Mucosa of stomach (tissue), 1 donor: ENCODE measurements around the gene VGLL3.
"Not testable (repeated sequence)": the region's sequence is repeated elsewhere in the genome, so short reads cannot be mapped to it uniquely, and the experiment has no call there.

Experiments used
- H3K27me3 ChIP-seq: one replicate; pipeline ENCODE4 v1.7.0; 2013; ENCODE audit warnings: mild to moderate bottlenecking, low read length; ENCODE audit not compliant: control insufficient read depth, insufficient read depth
- H3K36me3 ChIP-seq: one replicate; pipeline ENCODE4 v1.7.0; 2013; ENCODE audit warnings: low read length; ENCODE audit not compliant: control insufficient read depth, insufficient read depth
- H3K4me1 ChIP-seq: one replicate; pipeline ENCODE4 v1.7.0; 2013; ENCODE audit warnings: mild to moderate bottlenecking, low read length; ENCODE audit not compliant: control insufficient read depth, insufficient read depth
- H3K4me3 ChIP-seq: one replicate; pipeline ENCODE4 v1.7.0; 2013; ENCODE audit warnings: low read length
- H3K9ac ChIP-seq: one replicate; pipeline ENCODE4 v1.7.0; 2013; ENCODE audit warnings: mild to moderate bottlenecking, low read length, moderate library complexity
- H3K9me3 ChIP-seq: one replicate; pipeline ENCODE4 v1.7.0; 2013; ENCODE audit warnings: mild to moderate bottlenecking, low read length, moderate library complexity; ENCODE audit not compliant: control insufficient read depth
- donor health status: Pancreatic carcinoma.

The VGLL3 gene

GRCh38 chr3:86987421-86987715 is 3.6 kb downstream of the VGLL3 start:
- Histone ChIP-seq H3K4me1 (no peaks in the 10 kb centered on the region), H3K4me3 (no peak overlapping the region)

DNA sequence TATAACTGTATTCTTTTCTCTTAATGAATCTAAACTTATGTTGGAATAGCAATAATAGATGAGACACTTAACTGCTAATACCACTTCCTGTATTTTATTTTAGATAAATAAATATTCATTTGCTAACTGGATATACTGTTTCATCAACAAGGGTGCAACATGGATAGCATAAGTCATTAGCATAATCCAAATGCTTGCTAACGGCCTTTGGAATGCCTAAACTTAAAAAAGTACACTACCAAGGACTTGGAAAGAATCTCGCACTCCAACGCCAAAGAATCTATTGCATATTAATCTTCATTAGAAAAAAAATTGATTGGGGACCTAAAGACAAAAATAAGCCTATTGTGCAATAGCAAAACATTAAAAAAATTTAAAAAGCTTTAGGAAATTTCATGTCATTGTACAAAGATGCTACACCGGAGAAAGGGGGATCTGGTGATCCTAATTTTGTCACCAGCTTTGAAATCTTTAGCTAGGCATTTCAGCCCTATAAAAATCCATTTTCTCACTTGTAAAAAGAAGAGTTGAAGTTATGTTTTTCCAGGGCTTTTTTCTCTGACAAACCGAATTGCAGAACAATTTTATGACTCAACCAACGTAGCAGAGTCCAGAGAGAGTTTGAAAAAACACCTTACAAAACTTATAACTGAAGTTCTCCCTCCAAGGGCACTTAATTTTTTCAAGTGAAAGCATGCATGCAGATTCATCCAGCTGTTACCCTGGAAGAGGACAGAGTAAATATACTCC is 4.1 kb downstream of the VGLL3 start:
- Histone ChIP-seq H3K4me1 (no peaks in the 10 kb centered on the region), H3K36me3 (no peaks in the 10 kb centered on the region), H3K27me3 (peaks cover 24% of the 10 kb centered on the region), H3K9ac (no peak overlapping the region), H3K4me3 (no peak overlapping the region), H3K9me3 (no peaks in the 10 kb centered on the region)

More at GRCh38 chr3:86987421-86987715, 3.6 kb downstream of the VGLL3 start:
- no peak overlapping the region for H3K9ac ChIP-seq
- H3K36me3 ChIP-seq, result no peaks in the 10 kb centered on the region
- peaks cover 24% of the 10 kb centered on the region for H3K27me3 ChIP-seq
- no peaks in the 10 kb centered on the region for H3K9me3 ChIP-seq

GRCh38 chr3:86985181-86985826 is 5.6 kb downstream of the VGLL3 start:
- H3K4me1 ChIP-seq, result no peaks in the 10 kb centered on the region
- no peak overlapping the region for H3K9ac ChIP-seq
- no peaks in the 10 kb centered on the region for H3K9me3 ChIP-seq
- H3K4me3 ChIP-seq, result no peak overlapping the region
- H3K36me3 ChIP-seq, result no peaks in the 10 kb centered on the region
- peaks cover 14% of the 10 kb centered on the region for H3K27me3 ChIP-seq

DNA sequence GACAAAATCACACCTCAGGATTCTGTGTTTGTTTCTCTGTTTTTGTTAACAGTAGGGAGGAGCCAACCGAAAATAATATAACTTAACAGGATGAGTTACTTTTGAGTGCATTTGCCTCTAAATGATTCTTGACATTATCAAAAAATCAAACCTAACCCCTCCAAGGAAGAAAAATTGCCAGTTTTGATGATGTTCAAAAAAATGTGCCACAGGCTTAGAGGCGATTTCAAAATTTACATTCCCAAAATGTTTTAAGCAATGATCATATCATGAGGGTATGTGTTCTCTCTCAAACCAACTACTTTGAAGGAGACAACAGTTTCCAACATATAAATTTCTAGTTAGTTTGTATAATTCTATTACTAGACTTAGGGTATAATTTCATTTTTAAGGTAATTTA is 6.7 kb downstream of the VGLL3 start:
- no peak overlapping the region for H3K4me3 ChIP-seq
- H3K4me1 ChIP-seq, result no peaks in the 10 kb centered on the region
- H3K36me3 ChIP-seq, result no peaks in the 10 kb centered on the region
- H3K27me3 ChIP-seq, result peaks cover 4% of the 10 kb centered on the region
- H3K9ac ChIP-seq, result no peak overlapping the region
- no peaks in the 10 kb centered on the region for H3K9me3 ChIP-seq

DNA sequence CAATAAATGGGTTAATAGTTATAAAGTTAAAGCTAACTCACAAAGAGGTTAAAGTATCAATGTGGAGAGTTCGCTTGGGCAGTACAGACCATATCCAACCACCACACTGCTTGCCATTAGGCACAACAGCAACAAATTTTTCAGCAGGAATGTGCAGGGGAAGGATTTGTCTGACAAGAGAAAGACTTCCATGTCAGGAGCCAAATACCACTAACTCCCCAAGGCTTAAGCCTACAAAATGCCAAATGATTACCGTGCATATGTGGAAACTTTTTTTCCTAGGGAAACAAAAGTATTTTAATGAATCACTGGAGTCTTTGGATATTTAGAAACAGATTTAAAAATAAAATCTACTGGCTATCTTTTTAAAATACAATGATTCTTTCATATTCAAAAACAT is 8.1 kb downstream of the VGLL3 start:
- no peak overlapping the region for H3K4me3 ChIP-seq

GRCh38 chr3:86978111-86978551 is 12.8 kb downstream of the VGLL3 start:
- no peak overlapping the region for H3K9ac ChIP-seq
- H3K36me3 ChIP-seq, result no peaks in the 10 kb centered on the region
- H3K9me3 ChIP-seq, result no peaks in the 10 kb centered on the region
- no peaks in the 10 kb centered on the region for H3K27me3 ChIP-seq
- H3K4me1 ChIP-seq, result no peaks in the 10 kb centered on the region
- H3K4me3 ChIP-seq, result no peak overlapping the region

More for the DNA sequence above, 8.1 kb downstream of the VGLL3 start:
- no peaks in the 10 kb centered on the region for H3K4me1 ChIP-seq
- H3K9me3 ChIP-seq, result no peaks in the 10 kb centered on the region
- no peaks in the 10 kb centered on the region for H3K36me3 ChIP-seq
- no peak overlapping the region for H3K9ac ChIP-seq
- H3K27me3 ChIP-seq, result no peaks in the 10 kb centered on the region

GRCh38 chr3:86976219-86976618 is 14.7 kb downstream of the VGLL3 start:
- Histone ChIP-seq H3K9me3 (no peaks in the 10 kb centered on the region), H3K4me1 (no peaks in the 10 kb centered on the region), H3K4me3 (no peak overlapping the region), H3K27me3 (no peaks in the 10 kb centered on the region), H3K9ac (no peak overlapping the region), H3K36me3 (no peaks in the 10 kb centered on the region)

DNA sequence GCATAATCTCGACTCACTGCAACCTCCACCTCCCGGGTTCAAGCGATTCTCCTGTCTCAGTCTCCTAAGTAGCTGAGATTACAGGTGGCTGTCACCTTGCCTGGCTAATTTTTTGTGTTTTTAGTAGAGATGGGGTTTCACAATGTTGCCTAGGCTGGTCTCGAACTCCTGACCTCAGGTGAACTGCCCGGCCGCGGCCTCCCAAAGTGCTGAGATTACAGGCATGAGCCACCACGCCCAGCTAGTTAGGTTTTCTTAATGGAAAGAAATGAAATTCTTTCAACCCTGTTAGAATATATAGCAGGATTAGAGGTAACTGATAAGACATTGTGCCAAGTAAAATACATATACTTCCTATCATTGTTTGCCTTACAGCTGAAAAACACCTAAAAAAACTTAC is 16.8 kb downstream of the VGLL3 start:
- not testable (repeated sequence) for H3K36me3 ChIP-seq, H3K9me3 ChIP-seq, H3K9ac ChIP-seq, H3K4me3 ChIP-seq, H3K4me1 ChIP-seq, H3K27me3 ChIP-seq

DNA sequence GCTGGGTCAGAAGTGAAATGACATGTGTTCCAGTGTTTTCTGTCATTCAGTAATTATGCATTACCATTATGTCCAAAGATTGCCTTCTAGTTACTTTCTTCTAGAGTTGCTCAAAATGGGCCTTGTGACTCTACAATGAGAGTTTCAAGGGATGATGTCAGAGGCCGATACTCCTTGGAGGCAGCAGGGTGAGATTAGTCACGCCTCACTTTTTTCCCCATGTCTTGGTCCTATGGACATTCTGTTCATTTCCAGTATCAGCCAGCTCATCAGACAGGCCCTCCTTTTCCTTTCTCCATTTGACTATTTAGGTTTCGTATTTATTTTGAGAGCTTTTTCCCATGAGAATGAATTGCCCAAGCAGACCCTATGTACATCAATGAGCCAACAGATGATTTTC is 17.5 kb downstream of the VGLL3 start:
- no peaks in the 10 kb centered on the region for H3K9me3 ChIP-seq
- no peak overlapping the region for H3K4me3 ChIP-seq
- H3K9ac ChIP-seq, result no peak overlapping the region
- no peaks in the 10 kb centered on the region for H3K4me1 ChIP-seq
- no peaks in the 10 kb centered on the region for H3K27me3 ChIP-seq
- H3K36me3 ChIP-seq, result no peaks in the 10 kb centered on the region

DNA sequence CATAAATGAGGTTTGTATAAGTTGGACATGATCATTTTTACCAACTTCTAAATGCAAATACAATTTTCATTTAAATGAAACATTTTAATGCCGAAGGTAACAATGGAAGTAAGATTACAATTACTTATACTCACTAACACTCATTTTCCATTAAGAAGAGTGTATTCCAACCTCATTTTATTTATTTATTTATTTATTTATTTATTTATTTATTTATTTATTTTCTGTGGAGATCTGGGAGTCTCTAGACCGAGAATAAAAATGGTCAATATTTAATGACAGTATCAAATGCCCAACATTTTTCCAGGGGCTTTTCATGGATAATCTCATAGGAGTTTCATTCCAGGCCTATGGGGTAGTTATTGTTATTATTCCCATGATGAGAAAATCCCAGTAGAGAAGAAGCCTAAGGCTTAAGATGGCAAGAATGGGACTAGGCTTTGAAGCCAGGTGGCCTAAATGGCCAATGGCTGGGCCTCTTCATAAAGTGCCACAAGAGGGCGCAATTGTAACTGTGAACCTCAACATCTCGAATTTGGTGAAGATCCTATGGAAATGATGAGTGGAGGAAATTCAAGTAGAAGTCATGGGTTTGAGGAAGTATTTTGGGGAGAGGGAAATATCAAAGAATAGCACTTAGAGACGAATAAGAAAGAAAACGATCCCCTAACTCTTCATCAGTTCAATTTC is 21.3 kb downstream of the VGLL3 start:
- Histone ChIP-seq H3K4me3 (no peak overlapping the region), H3K36me3 (no peaks in the 10 kb centered on the region), H3K9ac (no peak overlapping the region), H3K9me3 (no peaks in the 10 kb centered on the region), H3K27me3 (no peaks in the 10 kb centered on the region), H3K4me1 (no peaks in the 10 kb centered on the region)

DNA sequence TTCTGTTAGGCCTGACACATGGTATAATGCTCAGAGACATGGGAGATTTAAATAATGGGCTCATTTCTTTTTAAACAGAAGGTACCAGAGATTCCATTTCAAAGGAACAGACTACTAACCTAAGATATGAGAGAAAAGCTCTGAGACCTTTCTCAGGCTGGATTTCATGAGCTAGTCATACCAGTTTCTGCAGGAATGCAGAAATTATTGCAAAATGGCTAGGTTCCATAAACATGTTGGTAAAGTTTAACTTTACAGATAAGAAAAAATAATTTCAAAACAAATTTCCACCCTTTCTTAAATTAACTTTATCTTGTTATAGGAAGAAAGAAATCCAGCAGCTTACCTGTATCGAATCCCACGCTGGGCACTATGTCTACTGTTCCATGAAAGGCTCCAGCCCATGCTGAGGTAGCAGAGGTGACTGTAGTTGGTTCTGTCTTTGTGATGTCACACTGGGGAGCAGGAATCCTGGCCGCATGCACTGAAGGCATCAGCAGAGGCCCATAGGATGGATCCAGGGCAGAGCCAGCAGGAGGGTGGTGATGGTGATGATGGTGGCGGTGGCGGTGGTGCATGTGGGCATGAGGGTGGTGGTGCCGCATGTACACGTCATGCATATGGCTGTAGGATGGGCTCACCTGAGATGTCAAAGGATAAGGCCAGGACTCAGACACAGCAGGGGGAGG is 22.6 kb downstream of the VGLL3 start:
- Histone ChIP-seq H3K4me1 (no peaks in the 10 kb centered on the region), H3K36me3 (no peaks in the 10 kb centered on the region), H3K9me3 (no peaks in the 10 kb centered on the region), H3K27me3 (no peaks in the 10 kb centered on the region), H3K9ac (no peak overlapping the region), H3K4me3 (no peak overlapping the region)

- H3K4me1 ChIP-seq, result no peaks in the 10 kb centered on the region
- no peak overlapping the region for H3K4me3 ChIP-seq
- no peaks in the 10 kb centered on the region for H3K9me3 ChIP-seq
- no peaks in the 10 kb centered on the region for H3K27me3 ChIP-seq
- no peaks in the 10 kb centered on the region for H3K36me3 ChIP-seq
- H3K9ac ChIP-seq, result no peak overlapping the region
These were observed 23.9 kb downstream of the VGLL3 start for GRCh38 chr3:86967062-86967461.
